H1 (cell line): ENCODE measurements around the gene TBC1D32. TPM values are rescaled to one million over a fixed set of nuclear protein-coding genes. Genes with fewer than 3 reads are reported as not detected.
A peak's percentile ranks its signal among the peaks of the same experiment; 100 is the strongest.

Source experiments
- CTCF ChIA-PET: fragments of 300-600 bp; sonication (Branson Sonifier 250); formaldehyde crosslinking; loops from one replicate; lab custom pipeline; 2021; ENCODE audit not compliant: partially characterized antibody; lab: Charles Lee
- POLR2A ChIA-PET: fragments of 300-600 bp; sonication (Branson Sonifier 250); formaldehyde crosslinking; loops from one replicate; lab custom pipeline; 2021; ENCODE audit warnings: inconsistent platforms; ENCODE audit not compliant: partially characterized antibody; lab: Charles Lee
- DNase-seq, 2 experiments: peaks; one replicate each; pipeline versions ENCODE4 v3.0.0 to v3.0.0-alpha.2; 2010 to 2022; ENCODE audit warnings: low spot score in 2 of 2, low read depth in 1 of 2, mixed read lengths in 1 of 2
- FAIRE-seq: peaks from 2 replicates; lab custom pipeline; 2011; peaks lifted over from hg19 to GRCh38; lab: Jason Lieb, UNC
- H2AFZ ChIP-seq: 2 replicates; pipeline ENCODE4 v1.8.1; 2012; ENCODE audit warnings: low read length, inconsistent platforms
- H2AK5ac ChIP-seq: 2 replicates; pipeline ENCODE4 v1.6.1; 2013; ENCODE audit warnings: low read depth, low read length
- H2BK120ac ChIP-seq: replicated peaks from 2 replicates; pipeline ENCODE3; 2013; ENCODE audit warnings: low read depth, low read length, inconsistent platforms
- H2BK12ac ChIP-seq: 2 replicates; pipeline ENCODE4 v1.6.1; 2013; ENCODE audit warnings: low read depth, low read length
- H2BK15ac ChIP-seq: 2 replicates; pipeline ENCODE4 v1.6.1; 2013; ENCODE audit warnings: low read length
- H2BK20ac ChIP-seq: 2 replicates; pipeline ENCODE4 v1.6.1; 2013; ENCODE audit warnings: low read length
- H2BK5ac ChIP-seq: 2 replicates; pipeline ENCODE4 v1.6.1; 2013; ENCODE audit warnings: low read depth, low read length
- H3K14ac ChIP-seq: 2 replicates; pipeline ENCODE4 v1.6.1; 2013; ENCODE audit warnings: inconsistent platforms; ENCODE audit not compliant: insufficient read length
- H3K18ac ChIP-seq: 2 replicates; pipeline ENCODE4 v1.6.1; 2013; ENCODE audit warnings: low read length; ENCODE audit errors: extremely low read depth
- H3K23ac ChIP-seq: 2 replicates; pipeline ENCODE4 v1.6.1; 2013; ENCODE audit warnings: inconsistent platforms; ENCODE audit not compliant: insufficient read length
- H3K23me2 ChIP-seq: 2 replicates; pipeline ENCODE4 v1.6.1; 2013; ENCODE audit warnings: low read depth, low read length
- H3K27ac ChIP-seq: 2 replicates; pipeline ENCODE4 v1.6.1; 2011; ENCODE audit warnings: low read depth, low read length, inconsistent platforms
- H3K27me3 ChIP-seq, 4 experiments: replicated peaks in 1 of 4; 1 replicate in 1 of 4; 2 replicates in 3 of 4; pipeline versions ENCODE4 v1.6.1 to v1.8.1; 2011 to 2013; ENCODE audit warnings: low read length in 3 of 4, mild to moderate bottlenecking in 3 of 4, inconsistent platforms in 2 of 4, mixed read lengths in 2 of 4, moderate library complexity in 1 of 4; ENCODE audit not compliant: control insufficient read depth in 3 of 4, insufficient read depth in 3 of 4; ENCODE audit errors: extremely low read depth in 1 of 4
- H3K36me3 ChIP-seq, 4 experiments: 2 replicates each; pipeline versions ENCODE4 v1.6.1 to v1.8.1; 2011 to 2013; ENCODE audit warnings: mild to moderate bottlenecking in 4 of 4, low read length in 3 of 4, moderate library complexity in 2 of 4, control low read depth in 1 of 4, inconsistent platforms in 1 of 4; ENCODE audit not compliant: insufficient read depth in 4 of 4, control insufficient read depth in 2 of 4
- H3K4ac ChIP-seq: replicated peaks from 2 replicates; pipeline ENCODE3; 2013; ENCODE audit warnings: low read length, low read depth, mixed read lengths, inconsistent platforms; ENCODE audit not compliant: insufficient read length
- H3K4me1 ChIP-seq, 4 experiments: replicated peaks in 1 of 4; 1 replicate in 1 of 4; 2 replicates in 3 of 4; pipeline versions ENCODE4 v1.6.1 to v1.8.1; 2011 to 2013; ENCODE audit warnings: low read length in 3 of 4, inconsistent platforms in 2 of 4, mixed read lengths in 1 of 4; ENCODE audit not compliant: insufficient read depth in 4 of 4, control insufficient read depth in 3 of 4
- H3K4me2 ChIP-seq, 2 experiments: 2 replicates each; pipeline versions ENCODE4 v1.6.1 to v1.8.1; 2011 to 2013; ENCODE audit warnings: low read depth in 2 of 2, low read length in 2 of 2, control low read depth in 1 of 2, inconsistent platforms in 1 of 2, mild to moderate bottlenecking in 1 of 2; ENCODE audit not compliant: insufficient read depth in 1 of 2
- H3K4me3 ChIP-seq, 4 experiments: fragments of 200-600, 300-600 bp in 1 of 4; sonication (generic), shearing (Covaris generic), sonication (Bioruptor Twin) in 1 of 4; 2 replicates each; pipeline versions ENCODE4 v1.5.1 to v1.8.1; 2011 to 2016; ENCODE audit warnings: low read length in 4 of 4, low read depth in 3 of 4, control low read depth in 2 of 4, inconsistent platforms in 2 of 4, mild to moderate bottlenecking in 2 of 4, mixed read lengths in 1 of 4, moderate library complexity in 1 of 4; ENCODE audit not compliant: insufficient read depth in 2 of 4; ENCODE audit errors: extremely low read depth in 1 of 4
- H3K56ac ChIP-seq: replicated peaks from 2 replicates; pipeline ENCODE3; 2013; ENCODE audit warnings: low read depth, mild to moderate bottlenecking, mixed read lengths, low read length, inconsistent platforms; ENCODE audit not compliant: insufficient read length
- H3K79me1 ChIP-seq: 2 replicates; pipeline ENCODE4 v1.6.1; 2013; ENCODE audit warnings: low read depth, low read length, control low read depth
- H3K79me2 ChIP-seq, 2 experiments: 2 replicates each; pipeline versions ENCODE4 v1.6.1 to v1.8.1; 2012 to 2013; ENCODE audit warnings: low read length in 2 of 2, mild to moderate bottlenecking in 2 of 2, inconsistent platforms in 1 of 2; ENCODE audit not compliant: insufficient read depth in 2 of 2, control insufficient read depth in 1 of 2
- H3K9ac ChIP-seq, 4 experiments: replicated peaks in 1 of 4; 1 replicate in 1 of 4; 2 replicates in 3 of 4; pipeline versions ENCODE4 v1.6.1 to v1.8.1; 2011 to 2013; ENCODE audit warnings: low read depth in 3 of 4, low read length in 3 of 4, control low read depth in 2 of 4, mild to moderate bottlenecking in 2 of 4, moderate library complexity in 2 of 4, inconsistent platforms in 1 of 4; ENCODE audit errors: extremely low read depth in 1 of 4
- H3K9me3 ChIP-seq, 2 experiments: 2 replicates each; pipeline versions ENCODE4 v1.6.1 to v1.8.1; 2012 to 2013; ENCODE audit warnings: mild to moderate bottlenecking in 2 of 2, moderate library complexity in 2 of 2, control low read depth in 1 of 2, inconsistent platforms in 1 of 2, low read depth in 1 of 2, low read length in 1 of 2, mixed read lengths in 1 of 2; ENCODE audit not compliant: insufficient read depth in 2 of 2
- H4K20me1 ChIP-seq, 2 experiments: replicated peaks in 1 of 2; 2 replicates each; pipeline versions ENCODE3 to v1.8.1; 2011 to 2013; ENCODE audit warnings: inconsistent platforms in 2 of 2, low read length in 2 of 2, mild to moderate bottlenecking in 1 of 2; ENCODE audit not compliant: insufficient read depth in 2 of 2, control insufficient read depth in 1 of 2
- H4K5ac ChIP-seq: 2 replicates; pipeline ENCODE4 v1.6.1; 2013; ENCODE audit warnings: low read length, low read depth, mixed read lengths, inconsistent platforms; ENCODE audit not compliant: insufficient read length
- H4K8ac ChIP-seq: 2 replicates; pipeline ENCODE4 v1.8.0; 2013; ENCODE audit warnings: mild to moderate bottlenecking, moderate library complexity, low read length, inconsistent platforms; ENCODE audit not compliant: insufficient read depth; ENCODE audit errors: extremely low read depth
- H4K91ac ChIP-seq: replicated peaks from 2 replicates; pipeline ENCODE3; 2013; ENCODE audit warnings: low read length, mixed read lengths, inconsistent platforms; ENCODE audit not compliant: insufficient read length
- ASH2L ChIP-seq: fragments of 200-600, 300-600 bp; sonication (generic); IDR thresholded peaks from one replicate; pipeline ENCODE4 v1.7.1; 2017; ENCODE audit warnings: low read length
- BACH1 ChIP-seq: IDR thresholded peaks from 2 replicates; pipeline ENCODE4 v1.6.1; 2012; ENCODE audit warnings: low read length, improper control_type of control experiment
- CTCF ChIP-seq, 3 experiments: IDR thresholded peaks; 1 replicate in 2 of 3; 2 replicates in 1 of 3; pipeline versions ENCODE4 v1.5.1 to v1.6.1; 2011; ENCODE audit warnings: low read length in 3 of 3, mild to moderate bottlenecking in 3 of 3, inconsistent platforms in 2 of 3, low read depth in 1 of 3, moderate library complexity in 1 of 3; ENCODE audit not compliant: insufficient read depth in 1 of 3; ENCODE audit errors: control extremely low read depth in 1 of 3
- EGR1 ChIP-seq: IDR thresholded peaks from 2 replicates; pipeline ENCODE4 v1.6.1; 2011; ENCODE audit warnings: low read depth, low read length, borderline replicate concordance
- GABPA ChIP-seq: IDR thresholded peaks from 2 replicates; pipeline ENCODE4 v1.6.1; 2011; ENCODE audit warnings: mild to moderate bottlenecking, low read length, moderate library complexity, borderline replicate concordance; ENCODE audit not compliant: insufficient read depth
- SIX5 ChIP-seq: IDR thresholded peaks from 2 replicates; pipeline ENCODE4 v1.6.1; 2011; ENCODE audit warnings: mild to moderate bottlenecking, low read depth, low read length
- WGBS, 2 experiments: shearing (Covaris generic) in 1 of 2; methylation state at CpG; one replicate each; pipeline versions ENCODE4 v1.1.6 to v1.1.7; 2013 to 2015; ENCODE audit warnings: low lambda C conversion rate in 2 of 2, mixed read lengths in 2 of 2, inconsistent platforms in 1 of 2, low coverage in 1 of 2, missing lambda C conversion rate in 1 of 2; ENCODE audit not compliant: insufficient replicate concordance in 2 of 2, insufficient coverage in 1 of 2, insufficient read length in 1 of 2; ENCODE audit errors: extremely low coverage in 1 of 2, missing lambda C conversion rate in 1 of 2; 5-methylcytosine and 5-hydroxymethylcytosine counted together
- polyA plus RNA-seq, 7 experiments: library from polyadenylated mRNA; depleted of rRNA in 3 of 7; stranded (reverse) in 5 of 7; unstranded in 2 of 7; fragments of >200 nt in 5 of 7; fragments of 200-250 nt in 2 of 7; gene quantifications; 1 replicate in 5 of 7; 2 replicates in 1 of 7; 4 replicates in 1 of 7; pipeline versions ENCODE4 v1.2.1 to v1.2.3, GENCODE V29; 2011 to 2013; ENCODE audit warnings: missing spikeins in 2 of 7, mixed read lengths in 2 of 7
- total RNA-seq: library from RNA; stranded (reverse); fragmentation: NEBNext Ultra II Directional; extraction: Animal tissue kit (Norgen Biotek cat#: 25700); gene quantifications from 2 replicates; pipeline ENCODE4 v1.2.1, GENCODE V29; 2021

The TBC1D32 gene
- total and polyA plus RNA-seq, 2 of the 8 experiments (the other 6 are each of a cell fraction or from before 2014, with no cell fraction given), result 5.3 to 7.1 TPM

DNA sequence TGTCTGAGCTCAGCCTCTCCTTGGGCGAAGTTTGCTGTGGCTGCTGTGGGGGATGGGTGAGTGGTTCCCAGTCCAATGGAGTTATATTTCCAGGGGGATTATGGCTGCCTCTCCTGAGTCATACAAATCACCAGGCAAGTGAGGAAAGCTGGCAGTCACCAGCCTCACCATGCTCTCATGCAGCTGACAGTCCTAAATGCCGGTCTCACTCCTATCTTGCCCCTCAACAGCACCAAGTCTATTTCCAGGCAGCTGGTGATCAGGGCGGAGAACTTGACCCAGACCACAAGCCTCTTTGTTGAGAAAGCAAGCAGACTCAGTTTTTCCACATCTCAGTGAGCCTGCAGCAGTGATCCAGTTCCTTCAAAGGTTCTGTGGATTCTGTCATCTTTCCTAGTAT lies 98.9 kb downstream of the TBC1D32 start:
- H3K23me2 ChIP-seq, result no peaks in the 10 kb centered on the region
- H3K23ac ChIP-seq, result no peak overlapping the region
- no peaks in the 10 kb centered on the region for H4K20me1 ChIP-seq
- no peak overlapping the region for H2AK5ac ChIP-seq
- no peak overlapping the region for H3K27ac ChIP-seq
- no peaks in the 10 kb centered on the region for H3K27me3 ChIP-seq
- no peak overlapping the region for H3K4me3 ChIP-seq
- no peak overlapping the region for H2BK15ac ChIP-seq
- H3K9ac ChIP-seq, result no peak overlapping the region
- peaks cover 0 to 2% (median 0%) of the 10 kb centered on the region in 4 experiments; a peak in 2 of 7 replicates for H3K4me1 ChIP-seq
- H3K36me3 ChIP-seq, result no peaks in the 10 kb centered on the region; a peak in 1 of 8 replicates
- WGBS, 2 experiments, result 86% methylated on average over 3 of the region's 3 CpGs; no CpG with 5 or more reads in 1 of the 2 experiments
- H3K79me2 ChIP-seq, result no peaks in the 10 kb centered on the region
- no peak overlapping the region for H2AFZ ChIP-seq
- ChIA-PET CTCF (interaction anchor here (0.8 to 1.4 kb wide), 3 partner anchors 10 to 180 kb away, joined by 3 to 4 read pairs (median 3); no protein-coding TSS in a partner anchor), POLR2A (no interaction called here)
- H4K91ac ChIP-seq, result no peak overlapping the region
- H4K8ac ChIP-seq, result 0 out of 2 replicates have a peak overlapping the region, but pooled peaks have one; percentile 35
- no peak overlapping the region for H2BK20ac ChIP-seq
- H3K18ac ChIP-seq, result no peak overlapping the region; the same call in 1 of the 2 replicates
- H2BK12ac ChIP-seq, result no peak overlapping the region
- no peaks in the 10 kb centered on the region for H3K79me1 ChIP-seq
- DNase-seq, result no peak
- H2BK120ac ChIP-seq, result no peak overlapping the region
- H3K56ac ChIP-seq, result no peak overlapping the region
- FAIRE-seq, result no peak
- TF ChIP-seq BACH1 (no peak), SIX5 (no peak), EGR1 (no peak), CTCF (IDR thresholded peaks at IDR 0.05; ENCODE audit: control extremely low read depth in 1 of 3, insufficient read depth in 1 of 3, low read depth in 1 of 3, low read length in 3 of 3) (no peak), GABPA (no peak), ASH2L (no peak)
- H4K5ac ChIP-seq, result no peak overlapping the region
- no peak overlapping the region for H3K4me2 ChIP-seq
- no peak overlapping the region for H3K4ac ChIP-seq
- no peak overlapping the region for H2BK5ac ChIP-seq
- H3K14ac ChIP-seq, result no peak overlapping the region
- no peaks in the 10 kb centered on the region for H3K9me3 ChIP-seq
